GM18502 (cell line): ENCODE results near the gene AHNAK2.
"Not testable (repeated sequence)": the region's sequence is repeated elsewhere in the genome, so short reads cannot be mapped to it uniquely, and the experiment has no call there.

Source experiments
- ATAC-seq: cut with Tn5 transposase; IDR thresholded peaks from one replicate; pipeline ENCODE4 v1.9.1; 2021; ENCODE audit warnings: mild to moderate bottlenecking; ENCODE audit not compliant: unreplicated experiment, poor library complexity

AHNAK2 gene

GRCh38 chr14:104956290-104956890, 21.8 kb downstream of the AHNAK2 start:
- ATAC-seq = no peak

DNA sequence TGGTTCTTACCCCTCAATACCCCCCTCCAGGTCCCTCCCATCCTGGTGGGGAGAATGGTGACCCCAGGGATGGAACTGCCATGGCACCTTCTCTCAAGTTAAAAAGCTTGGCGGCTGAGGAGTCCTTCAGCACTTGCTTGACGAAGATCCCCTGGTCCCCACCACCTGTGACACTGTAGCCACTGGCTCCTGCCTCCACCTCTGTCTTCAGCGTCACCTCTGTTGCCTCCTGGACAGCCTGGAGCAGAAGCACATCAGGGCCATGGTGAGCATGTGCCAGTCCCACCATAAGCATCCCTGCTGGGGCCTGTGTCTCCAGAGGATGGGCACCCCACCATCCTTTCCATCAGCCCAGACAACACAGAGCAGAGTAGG, 22.8 kb downstream of the AHNAK2 start:
- ATAC-seq = no peak

GRCh38 chr14:104954746-104955395, 23.3 kb downstream of the AHNAK2 start:
- ATAC-seq = no peak

- ATAC-seq = no peak
These were observed 24.1 kb downstream of the AHNAK2 start for GRCh38 chr14:104953896-104954656.

GRCh38 chr14:104953097-104953496, 25.1 kb downstream of the AHNAK2 start:
- no peak for ATAC-seq

DNA sequence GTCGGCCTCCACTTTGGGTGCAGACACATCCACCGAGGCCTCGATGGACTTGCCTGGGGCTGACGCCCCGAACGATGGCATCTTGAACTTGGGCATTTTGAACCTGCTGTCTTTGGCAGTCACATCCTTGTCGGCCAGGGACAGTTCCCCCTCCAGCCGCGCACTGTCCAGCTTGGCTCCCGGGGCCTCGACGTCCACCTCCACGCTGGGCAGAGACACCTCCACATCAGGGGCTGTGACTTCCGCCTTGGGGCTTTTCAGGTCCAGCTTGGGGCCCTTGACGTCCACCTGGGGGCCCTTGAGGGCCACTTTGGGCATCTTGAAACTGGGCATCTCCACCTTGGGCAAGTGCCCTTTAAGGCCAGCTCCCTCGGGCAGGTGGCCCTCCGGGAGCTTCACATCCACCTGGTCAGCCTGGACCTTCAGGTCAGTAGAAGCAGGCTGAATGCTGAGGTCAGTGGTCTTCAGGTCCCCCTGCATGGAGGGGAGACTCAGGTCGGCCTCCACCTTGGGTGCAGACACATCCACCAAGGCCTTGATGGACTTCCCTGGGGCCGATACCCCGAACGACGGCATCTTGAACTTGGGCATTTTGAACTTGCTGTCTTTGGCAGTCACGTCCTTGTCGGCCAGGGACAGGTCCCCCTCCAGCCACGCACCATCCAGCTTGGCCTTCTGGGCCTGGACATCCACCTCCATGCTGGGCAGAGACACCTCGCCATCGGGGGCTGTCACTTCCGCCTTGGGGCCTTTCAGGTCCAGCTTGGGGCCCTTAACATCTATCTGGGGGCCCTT, 26.1 kb downstream of the AHNAK2 start:
- not testable (repeated sequence) for ATAC-seq

GRCh38 chr14:104950701-104951100, 27.5 kb downstream of the AHNAK2 start:
- not testable (repeated sequence) for ATAC-seq

- ATAC-seq = no peak
These were observed 28.2 kb downstream of the AHNAK2 start for GRCh38 chr14:104950021-104950420.

DNA sequence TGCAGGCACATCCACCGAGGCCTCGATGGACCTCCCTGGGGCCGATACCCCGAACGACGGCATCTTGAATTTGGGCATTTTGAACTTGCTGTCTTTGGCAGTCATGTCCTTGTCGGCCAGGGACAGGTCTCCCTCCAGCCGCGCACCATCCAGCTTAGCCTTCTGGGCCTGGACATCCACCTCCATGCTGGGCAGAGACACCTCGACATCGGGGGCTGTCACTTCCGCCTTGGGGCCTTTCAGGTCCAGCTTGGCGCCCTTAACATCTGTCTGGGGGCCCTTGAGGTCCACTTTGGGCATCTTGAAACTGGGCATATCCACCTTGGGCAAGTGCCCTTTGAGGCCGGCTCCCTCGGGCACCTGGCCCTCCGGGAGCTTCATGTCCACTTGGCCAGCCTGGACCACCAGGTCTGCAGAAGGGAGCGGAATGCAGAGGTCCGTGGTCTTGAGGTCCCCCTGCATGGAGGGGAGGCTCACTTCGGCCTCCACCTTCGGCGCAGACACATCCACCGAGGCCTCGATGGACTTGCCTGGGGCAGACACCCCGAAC, 28.7 kb downstream of the AHNAK2 start:
- not testable (repeated sequence) for ATAC-seq

- ATAC-seq = no peak
These were observed 29.5 kb downstream of the AHNAK2 start for GRCh38 chr14:104948736-104949031.

GRCh38 chr14:104947881-104948735, 30.1 kb downstream of the AHNAK2 start:
- ATAC-seq = not testable (repeated sequence)

DNA sequence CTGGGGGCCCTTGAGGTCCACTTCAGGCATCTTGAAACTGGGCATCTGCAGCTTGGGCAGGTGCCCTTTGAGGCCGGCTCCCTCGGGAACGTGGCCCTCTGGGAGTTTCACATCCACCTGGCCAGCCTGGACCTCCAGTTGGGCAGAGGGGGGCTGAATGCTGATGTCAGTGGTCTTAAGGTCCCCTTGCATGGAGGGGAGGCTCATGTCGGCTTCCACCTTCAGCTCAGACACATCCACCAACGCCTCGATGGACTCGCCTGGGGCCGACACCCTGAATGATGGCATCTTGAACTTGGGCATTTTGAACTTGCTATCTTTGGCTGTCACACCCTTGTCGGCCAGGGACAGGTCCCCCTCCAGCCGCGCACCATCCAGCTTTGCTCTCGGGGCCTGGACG, 31.0 kb downstream of the AHNAK2 start:
- not testable (repeated sequence) for ATAC-seq

GRCh38 chr14:104945986-104946965, 31.9 kb downstream of the AHNAK2 start:
- not testable (repeated sequence) for ATAC-seq

GRCh38 chr14:104945266-104945665, 32.9 kb downstream of the AHNAK2 start:
- not testable (repeated sequence) for ATAC-seq

DNA sequence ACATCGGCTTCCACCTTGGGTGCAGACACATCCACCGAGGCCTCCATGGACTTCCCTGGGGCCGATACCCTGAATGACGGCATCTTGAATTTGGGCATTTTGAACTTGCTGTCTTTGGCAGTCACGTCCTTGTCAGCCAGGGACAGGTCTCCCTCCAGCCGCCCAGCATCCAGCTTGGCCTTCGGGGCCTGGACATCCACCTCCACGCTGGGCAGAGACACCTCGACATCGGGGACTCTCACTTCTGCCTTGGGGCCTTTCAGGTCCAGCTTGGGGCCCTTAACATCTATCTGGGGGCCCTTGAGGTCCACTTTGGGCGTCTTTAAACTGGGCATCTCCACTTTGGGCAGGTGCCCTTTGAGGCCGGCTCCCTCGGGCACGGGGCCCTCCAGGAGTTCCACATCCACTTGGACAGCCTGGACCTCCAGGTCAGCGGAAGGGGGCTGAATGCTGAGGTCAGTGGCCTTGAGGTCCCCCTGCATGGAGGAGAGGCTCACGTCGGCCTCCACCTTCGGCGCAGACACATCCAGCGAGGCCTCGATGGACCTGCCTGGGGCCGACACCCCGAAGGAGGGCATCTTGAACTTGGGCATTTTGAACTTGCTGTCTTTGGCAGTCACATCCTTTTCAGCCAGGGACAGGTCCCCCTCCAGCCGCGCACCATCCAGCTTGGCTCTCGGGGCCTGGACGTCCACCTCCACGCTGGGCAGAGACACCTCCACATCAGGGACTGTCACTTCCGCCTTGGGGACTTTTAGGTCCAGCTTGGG, 33.6 kb downstream of the AHNAK2 start:
- ATAC-seq = not testable (repeated sequence)

GRCh38 chr14:104944016-104944308, 34.2 kb downstream of the AHNAK2 start:
- ATAC-seq = not testable (repeated sequence)

DNA sequence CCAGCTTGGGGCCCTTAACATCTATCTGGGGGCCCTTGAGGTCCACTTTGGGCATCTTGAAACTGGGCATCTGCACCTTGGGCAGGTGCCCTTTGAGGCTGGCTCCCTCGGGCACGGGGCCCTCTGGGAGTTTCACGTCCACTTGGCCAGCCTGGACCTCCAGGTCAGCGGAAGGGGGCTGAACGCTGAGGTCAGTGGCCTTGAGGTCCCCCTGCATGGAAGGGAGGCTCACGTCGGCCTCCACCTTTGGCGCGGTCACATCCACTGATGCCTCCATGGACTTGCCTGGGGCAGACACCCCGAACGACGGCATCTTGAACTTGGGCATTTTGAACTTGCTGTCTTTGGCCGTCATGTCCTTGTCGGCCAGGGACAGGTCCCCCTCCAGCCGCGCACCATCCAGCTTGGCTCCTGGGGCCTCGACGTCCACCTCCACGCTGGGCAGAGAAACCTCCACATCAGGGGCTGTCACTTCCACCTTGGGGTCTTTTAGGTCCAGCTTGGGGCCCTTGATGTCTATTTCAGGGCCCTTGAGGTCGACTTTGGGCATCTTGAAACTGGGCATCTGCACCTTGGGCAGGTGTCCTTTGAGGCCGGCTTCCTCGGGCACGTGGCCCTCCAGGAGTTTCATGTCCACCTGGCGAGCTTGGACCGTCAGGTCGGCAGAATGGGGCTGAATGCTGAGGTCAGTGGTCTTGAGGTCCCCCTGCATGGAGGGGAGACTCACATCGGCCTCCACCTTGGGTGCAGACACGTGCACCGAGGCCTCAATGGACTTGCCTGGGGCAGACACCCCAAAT, 34.8 kb downstream of the AHNAK2 start:
- ATAC-seq = not testable (repeated sequence)
